Ovary (tissue), 9 donors: ENCODE measurements around the gene DNAJC15. TPM values are rescaled to one million over a fixed set of nuclear protein-coding genes. Genes with fewer than 3 reads are reported as not detected.

Experiments
- DNase-seq, 5 donors: peaks; one replicate each; pipeline ENCODE4 v3.0.0-alpha.2; 2019 to 2020
- H3K27ac ChIP-seq, 2 donors: fragments of 200-600 bp; one replicate each; pipeline versions ENCODE4 v1.5.1 to v1.8.0; 2019 to 2022
- H3K27me3 ChIP-seq: fragments of 200-600 bp; one replicate; pipeline ENCODE4 v1.8.0; 2022
- H3K36me3 ChIP-seq: fragments of 200-600 bp; sonication (generic); one replicate; pipeline ENCODE4 v1.5.1; 2019
- H3K4me1 ChIP-seq: one replicate; pipeline ENCODE4 v1.8.1; 2013; ENCODE audit warnings: mild to moderate bottlenecking, moderate library complexity; ENCODE audit not compliant: insufficient read depth
- H3K4me3 ChIP-seq: fragments of 200-600 bp; sonication (generic); one replicate; pipeline ENCODE4 v1.5.1; 2017
- H3K9me3 ChIP-seq, 2 donors: fragments of 200-600 bp in 1 of 2; sonication (generic) in 1 of 2; one replicate each; pipeline versions ENCODE4 v1.5.1 to v1.8.1; 2013 to 2019; ENCODE audit warnings: mild to moderate bottlenecking in 1 of 2, moderate library complexity in 1 of 2
- EP300 ChIP-seq: sonication (generic); formaldehyde crosslinking; IDR thresholded peaks from one replicate; pipeline ENCODE4 v1.6.1; 2017; ENCODE audit warnings: antibody characterized with exemption
- POLR2A ChIP-seq: fragments of 450-650 bp; IDR thresholded peaks from one replicate; pipeline ENCODE4 v1.6.1; 2017; ENCODE audit warnings: antibody characterized with exemption, mild to moderate bottlenecking, moderate library complexity
- WGBS, 3 donors: extraction: QIAGEN DNeasy Blood & Tissue Kit in 1 of 3; methylation state at CpG; one replicate each; pipeline versions ENCODE4 v1.1.5 to v1.1.7; 2013 to 2017; 5-methylcytosine and 5-hydroxymethylcytosine counted together
- intact Hi-C, 4 donors: fragments of 100-400 bp; cut with DNase I; formaldehyde crosslinking; loops; one replicate each; pipeline versions ENCODE4 v1.11.0 to v1.15.1; 2022 to 2023
- polyA plus RNA-seq, 2 donors: library from polyadenylated mRNA; stranded (reverse); fragments of 200-250 nt in 1 of 2; fragments of 350-450 nt in 1 of 2; fragmentation: Illumina TruSeq in 1 of 2; extraction: RNeasy Lipid Tissue Mini Kit (QIAGEN cat#74804) in 1 of 2; gene quantifications; one replicate each; pipeline ENCODE4 v1.2.3, GENCODE V29; 2013 to 2014
- total RNA-seq, 7 donors: library from RNA; depleted of rRNA in 2 of 7; stranded (reverse); fragments of >200 nt in 2 of 7; fragmentation: NEBNext Ultra II Directional in 3 of 7; extraction: Animal tissue kit (Norgen Biotek cat#: 25700) in 3 of 7; gene quantifications; one replicate each; pipeline versions ENCODE4 v1.1.0 to v1.2.4, GENCODE V29; 2016 to 2023
- TF ChIP-seq, protein P1 (sequence below), 3 donors: fragments of 450-650 bp in 2 of 3; fragments of 200-600 bp in 1 of 3; IDR thresholded peaks; one replicate each; pipeline versions ENCODE4 v1.5.1 to v1.8.0; 2016 to 2022; ENCODE audit warnings: antibody characterized with exemption in 3 of 3, mild to moderate bottlenecking in 1 of 3
- donor health status: DM: no; HTN: no; CAD: no; lungs with moderate emphysema.
- donor health status: DM: no; HTN: no; CAD: no.
- donor health status: Bipolar disorder and iron deficiency.
- donor health status: DM: yes; HTN: yes; CAD: no.
- donor health status: DM: no; HTN: no; CAD: no.
- donor health status: DM: yes; HTN: yes; CAD: no.

Gene DNAJC15
- total and polyA plus RNA-seq, 9 donors = 0.23 to 6.2 (median 2.9) TPM

DNA sequence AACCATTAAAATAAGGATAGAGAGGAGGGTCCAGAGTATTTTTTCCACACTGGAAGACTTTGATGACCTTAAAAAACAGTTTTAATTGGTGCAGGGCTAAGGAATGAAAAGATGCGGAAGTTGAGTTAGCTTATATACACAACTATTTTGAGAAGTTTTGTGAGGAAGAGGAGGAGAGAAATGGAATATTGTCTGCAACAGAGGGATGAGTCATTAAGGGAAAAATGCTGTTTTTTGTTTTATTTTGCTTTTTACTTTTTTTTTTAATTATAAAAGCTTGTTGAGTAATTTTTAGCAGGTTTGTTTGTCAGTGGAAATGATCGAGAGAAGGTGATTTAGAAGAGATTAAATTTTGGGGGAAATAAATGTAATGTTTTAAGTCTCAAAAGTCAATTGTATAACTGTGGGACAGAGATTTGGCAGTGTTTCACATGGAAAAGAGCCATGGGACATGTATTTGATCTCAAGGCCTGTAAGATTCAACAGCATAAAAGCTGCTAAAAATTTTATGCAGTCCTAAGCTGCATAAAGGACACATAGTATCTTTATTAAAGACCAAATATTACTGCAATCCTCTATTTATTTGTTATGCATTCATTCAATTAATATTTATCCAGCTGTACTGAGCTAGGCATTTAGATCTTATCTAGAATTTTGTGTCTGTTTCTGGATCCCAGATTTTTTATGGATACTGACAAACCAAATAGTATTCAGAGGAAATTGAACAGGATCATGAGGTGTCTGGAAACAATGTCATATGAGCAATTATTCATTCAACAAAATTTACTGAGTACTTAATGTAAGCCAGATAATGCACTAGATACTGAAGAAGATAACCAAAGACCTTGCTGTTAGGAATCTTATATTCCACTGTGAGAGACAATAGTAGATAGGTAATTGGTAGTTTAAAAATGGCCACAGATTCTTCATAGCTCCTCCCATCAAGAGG lies 72.7 kb downstream of the DNAJC15 start:
- peak overlapping the region in 1 of 2 donors; percentile 9 for H3K27ac ChIP-seq
- no peaks in the 10 kb centered on the region for H3K27me3 ChIP-seq
- TF ChIP-seq, protein P1, sequence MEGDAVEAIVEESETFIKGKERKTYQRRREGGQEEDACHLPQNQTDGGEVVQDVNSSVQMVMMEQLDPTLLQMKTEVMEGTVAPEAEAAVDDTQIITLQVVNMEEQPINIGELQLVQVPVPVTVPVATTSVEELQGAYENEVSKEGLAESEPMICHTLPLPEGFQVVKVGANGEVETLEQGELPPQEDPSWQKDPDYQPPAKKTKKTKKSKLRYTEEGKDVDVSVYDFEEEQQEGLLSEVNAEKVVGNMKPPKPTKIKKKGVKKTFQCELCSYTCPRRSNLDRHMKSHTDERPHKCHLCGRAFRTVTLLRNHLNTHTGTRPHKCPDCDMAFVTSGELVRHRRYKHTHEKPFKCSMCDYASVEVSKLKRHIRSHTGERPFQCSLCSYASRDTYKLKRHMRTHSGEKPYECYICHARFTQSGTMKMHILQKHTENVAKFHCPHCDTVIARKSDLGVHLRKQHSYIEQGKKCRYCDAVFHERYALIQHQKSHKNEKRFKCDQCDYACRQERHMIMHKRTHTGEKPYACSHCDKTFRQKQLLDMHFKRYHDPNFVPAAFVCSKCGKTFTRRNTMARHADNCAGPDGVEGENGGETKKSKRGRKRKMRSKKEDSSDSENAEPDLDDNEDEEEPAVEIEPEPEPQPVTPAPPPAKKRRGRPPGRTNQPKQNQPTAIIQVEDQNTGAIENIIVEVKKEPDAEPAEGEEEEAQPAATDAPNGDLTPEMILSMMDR (IDR thresholded peaks at IDR 0.05) = no peak
- TF ChIP-seq POLR2A (no peak), EP300 (no peak)
- H3K9me3 ChIP-seq = no peaks in the 10 kb centered on the region
- H3K4me3 ChIP-seq = no peak overlapping the region
- 9 to 28% (median 18%) methylated on average over 2 of the region's 2 CpGs for WGBS, 3 donors
- intact Hi-C loops = no loop called here
- H3K4me1 ChIP-seq = no peaks in the 10 kb centered on the region
- DNase-seq = peak in 1 of 5 donors; percentile 13
- H3K36me3 ChIP-seq = no peaks in the 10 kb centered on the region

DNA sequence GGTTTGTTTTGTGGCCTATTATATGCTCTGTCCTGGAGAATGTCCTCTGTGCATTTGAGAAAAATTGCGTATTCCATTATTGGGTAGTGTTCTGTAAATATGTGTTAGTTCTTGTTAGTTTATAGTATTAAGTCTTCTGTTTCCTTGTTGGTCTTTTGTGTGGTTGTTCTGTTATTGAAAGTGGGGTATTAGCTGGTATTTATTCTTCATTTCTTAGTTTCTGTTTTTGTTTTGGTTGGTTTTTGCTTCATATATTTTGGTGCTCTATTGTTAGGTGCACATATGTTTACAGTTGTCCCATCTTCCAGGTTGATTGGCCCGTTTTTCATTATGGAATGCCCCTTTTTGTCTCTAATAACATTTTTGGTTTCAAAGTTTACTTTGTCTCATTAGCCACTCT lies 77.3 kb downstream of the DNAJC15 start:
- no peaks in the 10 kb centered on the region for H3K36me3 ChIP-seq
- TF ChIP-seq POLR2A = no peak
- TF ChIP-seq, protein P1 (IDR thresholded peaks at IDR 0.05) = no peak
- TF ChIP-seq EP300 = no peak
- DNase-seq = no peak
- H3K4me3 ChIP-seq = no peak overlapping the region
- H3K9me3 ChIP-seq = no peaks in the 10 kb centered on the region
- intact Hi-C loops = no loop called here
- H3K4me1 ChIP-seq = no peaks in the 10 kb centered on the region
- no peaks in the 10 kb centered on the region for H3K27me3 ChIP-seq
- WGBS, 3 donors = 97 to 99% (median 98%) methylated on average over 2 of the region's 2 CpGs
- no peak overlapping the region for H3K27ac ChIP-seq

DNA sequence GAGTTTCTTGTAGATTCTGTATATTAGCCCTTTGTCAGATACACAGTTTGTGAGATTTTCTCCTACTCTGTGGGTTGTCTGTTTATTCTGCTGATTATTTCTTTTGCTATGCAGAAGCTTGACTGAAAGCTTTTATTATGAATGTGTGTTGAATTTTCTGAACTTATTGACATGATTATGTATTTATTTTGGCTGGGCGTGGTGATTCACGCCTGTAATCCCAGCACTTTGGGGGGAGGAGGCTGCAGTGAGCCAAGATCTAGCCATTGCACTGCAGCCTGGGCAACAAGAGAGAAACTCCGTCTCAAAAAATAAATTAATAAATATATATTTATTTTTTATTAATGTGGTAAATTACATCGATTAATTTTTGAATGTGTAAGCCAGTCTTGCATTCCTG lies 78.9 kb downstream of the DNAJC15 start:
- H3K27me3 ChIP-seq = no peaks in the 10 kb centered on the region
- H3K4me1 ChIP-seq = no peaks in the 10 kb centered on the region
- WGBS, 3 donors = 87 to 91% (median 88%) methylated on average over 4 of the region's 4 CpGs
- no peak overlapping the region for H3K4me3 ChIP-seq
- TF ChIP-seq, protein P1 (IDR thresholded peaks at IDR 0.05) = no peak
- TF ChIP-seq EP300 (no peak), POLR2A (no peak)
- DNase-seq = no peak
- intact Hi-C loops = no loop called here
- no peaks in the 10 kb centered on the region for H3K9me3 ChIP-seq
- no peaks in the 10 kb centered on the region for H3K36me3 ChIP-seq
- H3K27ac ChIP-seq = no peak overlapping the region

DNA sequence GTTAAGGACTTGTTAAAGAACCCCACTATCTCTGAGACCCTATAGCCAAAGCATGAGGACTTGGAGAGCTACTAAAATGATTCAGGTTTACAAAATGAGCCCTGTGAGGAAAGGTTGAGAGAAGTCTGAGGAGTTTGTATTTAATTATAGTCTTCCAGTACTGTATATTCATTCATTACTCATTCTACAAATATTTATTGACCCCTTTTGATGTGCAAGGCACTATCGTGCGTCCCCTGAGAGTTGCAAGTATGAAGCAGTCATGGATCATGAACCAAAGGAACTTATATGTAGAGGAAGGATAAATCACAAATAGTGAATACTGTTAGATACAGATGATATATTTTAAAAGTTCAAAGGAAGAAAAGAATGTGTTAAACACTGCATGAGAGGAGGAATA lies 84.4 kb downstream of the DNAJC15 start:
- H3K36me3 ChIP-seq = no peaks in the 10 kb centered on the region
- 49 to 75% (median 60%) methylated on average over 2 of the region's 2 CpGs for WGBS, 3 donors
- intact Hi-C loops = no loop called here
- DNase-seq = no peak
- H3K27ac ChIP-seq = no peak overlapping the region
- TF ChIP-seq EP300 (no peak), POLR2A (no peak)
- TF ChIP-seq, protein P1 (IDR thresholded peaks at IDR 0.05) = no peak
- no peaks in the 10 kb centered on the region for H3K9me3 ChIP-seq
- H3K4me1 ChIP-seq = no peaks in the 10 kb centered on the region
- no peaks in the 10 kb centered on the region for H3K27me3 ChIP-seq
- no peak overlapping the region for H3K4me3 ChIP-seq
